Measurements from ENCODE around the gene EHD3.

The EHD3 gene

DNA sequence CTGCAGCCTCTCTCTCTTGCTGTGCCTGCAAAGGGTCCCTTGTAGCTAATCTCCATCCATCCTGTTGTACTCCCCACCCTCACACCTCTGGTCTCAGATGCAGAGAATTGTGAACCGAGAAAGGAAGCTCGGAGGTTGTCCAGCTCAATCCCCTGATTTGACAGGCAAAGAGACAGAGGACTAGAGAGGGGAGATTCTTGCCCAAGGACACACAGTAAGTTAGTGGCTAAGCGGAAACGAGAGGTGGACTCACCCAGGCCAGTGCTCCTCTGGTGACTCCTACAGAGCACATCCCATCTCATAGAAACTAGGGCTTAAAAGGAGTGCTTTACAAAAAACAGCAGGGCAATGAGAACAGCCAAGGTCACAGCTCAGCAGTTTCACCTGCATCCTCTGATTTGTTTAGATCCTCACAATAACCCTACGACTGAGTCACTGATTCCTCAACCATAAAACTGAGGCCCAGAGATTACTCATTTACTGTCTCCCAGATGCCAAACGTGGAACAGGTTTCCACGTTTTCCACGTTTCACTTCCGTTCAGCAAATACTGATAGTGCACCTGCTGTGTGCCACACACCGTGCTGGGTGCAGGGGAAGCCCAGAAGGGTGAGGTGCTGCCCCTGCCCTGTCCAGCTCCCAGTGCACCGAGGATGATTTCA lies 22.1 kb downstream of the EHD3 start:
- H3K4me2 ChIP-seq (ENCODE audit: low read depth, low read length, poor library complexity, severe bottlenecking) = no peak overlapping the region
- H3K36me3 ChIP-seq (ENCODE audit: low read length) = no peaks in the 10 kb centered on the region
- peak overlapping the region; percentile 65 for H3K27ac ChIP-seq (ENCODE audit: low read depth, low read length)
- no peaks in the 10 kb centered on the region for H3K9me3 ChIP-seq (ENCODE audit: insufficient read depth, low read length)
- no peaks in the 10 kb centered on the region for H3K27me3 ChIP-seq (ENCODE audit: low read length)
- TF ChIP-seq EZH2phosphoT487 (conservative IDR thresholded peaks at IDR 0.05; ENCODE audit: low read length) = no peak
- no peak for TF ChIP-seq CTCF (IDR thresholded peaks at IDR 0.05; ENCODE audit: insufficient read depth, low read length, poor library complexity, severe bottlenecking)
- H3F3A ChIP-seq (ENCODE audit: insufficient read depth) = no peaks in the 10 kb centered on the region
- peak overlapping the region; percentile 20; the same call in 1 of the 2 replicates for H3K9ac ChIP-seq (ENCODE audit: low read length)
- no peaks in the 10 kb centered on the region for H3K9me2 ChIP-seq (replicated peaks; ENCODE audit: insufficient read depth, low read length)
- H2AFZ ChIP-seq (ENCODE audit: low read depth, low read length, severe bottlenecking) = no peak overlapping the region
- H3K4me3 ChIP-seq (ENCODE audit: insufficient read depth, low read length, poor library complexity, severe bottlenecking) = no peak overlapping the region
- H4K20me1 ChIP-seq (ENCODE audit: low read depth, low read length) = no peaks in the 10 kb centered on the region
- no peaks in the 10 kb centered on the region for H3K79me2 ChIP-seq (ENCODE audit: insufficient read depth, low read length)

DNA sequence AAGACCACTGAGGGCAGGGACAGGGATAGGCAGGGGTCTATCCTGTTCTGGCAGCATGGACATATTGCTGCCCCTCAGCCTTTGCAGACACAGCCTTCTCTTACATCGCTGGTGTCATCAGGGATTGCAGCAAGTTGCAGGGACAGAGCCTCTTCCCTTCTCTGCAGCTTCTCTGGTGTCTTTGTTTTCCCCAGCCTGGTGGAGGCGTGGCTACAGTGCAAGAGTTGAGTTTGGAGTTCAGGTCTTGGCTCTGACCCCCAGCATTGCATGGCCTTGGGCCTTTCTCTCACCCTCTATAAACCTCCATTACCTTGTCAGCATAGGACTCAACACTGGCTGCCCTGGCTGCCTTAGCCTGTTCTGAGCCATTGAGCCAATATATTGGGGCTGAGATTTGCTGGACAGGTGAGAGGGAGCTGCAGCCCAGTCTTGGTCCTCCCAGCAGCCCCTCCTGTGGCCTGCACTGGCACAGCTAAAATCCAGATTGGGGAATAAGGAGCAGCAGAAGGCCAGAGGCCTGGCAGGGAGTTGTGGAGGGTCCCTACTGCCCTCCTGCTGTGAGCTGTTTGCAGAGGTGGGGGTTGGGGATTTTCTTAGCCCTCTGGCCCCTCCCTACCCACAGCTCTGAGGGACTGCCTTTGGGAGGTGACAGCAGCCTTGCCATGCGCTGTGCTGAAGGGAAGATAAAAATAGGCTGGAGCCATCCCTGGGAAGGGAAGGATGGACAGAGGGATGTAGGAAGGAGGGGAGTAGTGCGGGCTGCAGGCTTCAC lies 22.8 kb downstream of the EHD3 start:
- Histone ChIP-seq H3K9ac (ENCODE audit: low read length) (no peak overlapping the region), H3F3A (ENCODE audit: insufficient read depth) (no peaks in the 10 kb centered on the region), H3K36me3 (ENCODE audit: low read length) (no peaks in the 10 kb centered on the region), H3K9me2 (replicated peaks; ENCODE audit: insufficient read depth, low read length) (no peaks in the 10 kb centered on the region), H4K20me1 (ENCODE audit: low read depth, low read length) (no peaks in the 10 kb centered on the region), H3K4me3 (ENCODE audit: insufficient read depth, low read length, poor library complexity, severe bottlenecking) (no peak overlapping the region), H3K4me2 (ENCODE audit: low read depth, low read length, poor library complexity, severe bottlenecking) (no peak overlapping the region), H3K27me3 (ENCODE audit: low read length) (no peaks in the 10 kb centered on the region), H3K9me3 (ENCODE audit: insufficient read depth, low read length) (no peaks in the 10 kb centered on the region), H3K27ac (ENCODE audit: low read depth, low read length) (peak overlapping the region; percentile 65), H2AFZ (ENCODE audit: low read depth, low read length, severe bottlenecking) (no peak overlapping the region), H3K79me2 (ENCODE audit: insufficient read depth, low read length) (no peaks in the 10 kb centered on the region)
- no peak for TF ChIP-seq CTCF (IDR thresholded peaks at IDR 0.05; ENCODE audit: insufficient read depth, low read length, poor library complexity, severe bottlenecking)
- TF ChIP-seq EZH2phosphoT487 (conservative IDR thresholded peaks at IDR 0.05; ENCODE audit: low read length) = no peak

- no peak overlapping the region for H3K4me2 ChIP-seq (ENCODE audit: low read depth, low read length, poor library complexity, severe bottlenecking)
- H4K20me1 ChIP-seq (ENCODE audit: low read depth, low read length) = no peaks in the 10 kb centered on the region
- no peaks in the 10 kb centered on the region for H3K9me2 ChIP-seq (replicated peaks; ENCODE audit: insufficient read depth, low read length)
- H3F3A ChIP-seq (ENCODE audit: insufficient read depth) = no peaks in the 10 kb centered on the region
- no peak overlapping the region for H3K27ac ChIP-seq (ENCODE audit: low read depth, low read length)
- no peaks in the 10 kb centered on the region for H3K79me2 ChIP-seq (ENCODE audit: insufficient read depth, low read length)
- no peaks in the 10 kb centered on the region for H3K27me3 ChIP-seq (ENCODE audit: low read length)
- no peaks in the 10 kb centered on the region for H3K36me3 ChIP-seq (ENCODE audit: low read length)
- TF ChIP-seq CTCF (IDR thresholded peaks at IDR 0.05; ENCODE audit: insufficient read depth, low read length, poor library complexity, severe bottlenecking) = no peak
- TF ChIP-seq EZH2phosphoT487 (conservative IDR thresholded peaks at IDR 0.05; ENCODE audit: low read length) = no peak
- no peak overlapping the region for H3K9ac ChIP-seq (ENCODE audit: low read length)
- H3K9me3 ChIP-seq (ENCODE audit: insufficient read depth, low read length) = no peaks in the 10 kb centered on the region
- no peak overlapping the region for H2AFZ ChIP-seq (ENCODE audit: low read depth, low read length, severe bottlenecking)
- H3K4me3 ChIP-seq (ENCODE audit: insufficient read depth, low read length, poor library complexity, severe bottlenecking) = no peak overlapping the region
Measured at GRCh38 chr2:31258351-31258750, 24.4 kb downstream of the EHD3 start.

Measured in SU-DHL-6 (cell line).